T-cell (primary cell): ENCODE measurements around the gene PRTG. TPM values are rescaled to one million over a fixed set of nuclear protein-coding genes. Genes with fewer than 3 reads are reported as not detected.
A peak's percentile ranks its signal among the peaks of the same experiment; 100 is the strongest.
"Not testable (repeated sequence)": the region's sequence is repeated elsewhere in the genome, so short reads cannot be mapped to it uniquely, and the experiment has no call there.

ENCODE experiments used
- ATAC-seq, 4 experiments: fragments of 200-7000 bp in 3 of 4; fragments of 150-1000 bp in 1 of 4; cut with Tn5 transposase; replicated peaks in 1 of 4; 1 replicate in 3 of 4; 2 replicates in 1 of 4; pipeline ENCODE4 v1.10.0; 2021; ENCODE audit warnings: moderate library complexity in 3 of 4, mild to moderate bottlenecking in 2 of 4, moderate number of reproducible peaks in 1 of 4
- CTCF ChIA-PET, 2 donors: fragments of 300-600 bp; sonication (Branson Sonifier 250); formaldehyde crosslinking; loops; one replicate each; lab custom pipeline; 2022; ENCODE audit warnings: antibody characterized with exemption in 2 of 2; lab: Charles Lee
- POLR2A ChIA-PET, 2 donors: fragments of 300-600 bp; sonication (Branson Sonifier 250); formaldehyde crosslinking; loops; one replicate each; lab custom pipeline; 2022; ENCODE audit warnings: antibody characterized with exemption in 2 of 2; lab: Charles Lee
- DNase-seq, 35 experiments: peaks; one replicate each; pipeline versions ENCODE4 v3.0.0 to v3.0.0-alpha.2; 2013 to 2023
- H3K27ac ChIP-seq: one replicate; pipeline ENCODE4 v1.5.1; 2013; ENCODE audit warnings: low read length
- H3K27me3 ChIP-seq, 2 experiments: replicated peaks in 1 of 2; 1 replicate in 1 of 2; 2 replicates in 1 of 2; pipeline versions ENCODE4 v1.6.1 to v1.7.0; 2013; ENCODE audit warnings: low read length in 1 of 2, mixed read lengths in 1 of 2; ENCODE audit not compliant: control insufficient read depth in 2 of 2, insufficient read depth in 2 of 2; ENCODE audit errors: extremely low read depth in 1 of 2
- H3K36me3 ChIP-seq, 2 donors: 1 replicate in 1 of 2; 2 replicates in 1 of 2; pipeline versions ENCODE4 v1.6.1 to v1.7.0; 2013; ENCODE audit warnings: low read length in 1 of 2; ENCODE audit not compliant: control insufficient read depth in 2 of 2, insufficient read depth in 1 of 2; ENCODE audit errors: extremely low read depth in 1 of 2
- H3K4me1 ChIP-seq, 2 experiments: 1 replicate in 1 of 2; 2 replicates in 1 of 2; pipeline versions ENCODE4 v1.6.1 to v1.7.0; 2013; ENCODE audit warnings: low read length in 2 of 2, mixed read lengths in 1 of 2; ENCODE audit not compliant: insufficient read depth in 2 of 2, control insufficient read depth in 1 of 2; ENCODE audit errors: extremely low read depth in 1 of 2
- H3K4me3 ChIP-seq, 2 donors: 1 replicate in 1 of 2; 2 replicates in 1 of 2; pipeline versions ENCODE4 v1.5.1 to v1.7.0; 2013; ENCODE audit warnings: mild to moderate bottlenecking in 2 of 2, low read length in 1 of 2, moderate library complexity in 1 of 2; ENCODE audit not compliant: control insufficient read depth in 1 of 2; ENCODE audit errors: extremely low read depth in 1 of 2
- H3K9me3 ChIP-seq: 2 replicates; pipeline ENCODE4 v1.7.0; 2013
- H3K27ac Mint-ChIP-seq, 2 donors: one replicate each; pipeline ENCODE4 v1.8.0; 2020 to 2021; ENCODE audit warnings: mild to moderate bottlenecking in 2 of 2, mixed read lengths in 2 of 2
- H3K27me3 Mint-ChIP-seq, 2 donors: one replicate each; pipeline ENCODE4 v1.8.0; 2021 to 2022; ENCODE audit warnings: mixed read lengths in 2 of 2
- H3K36me3 Mint-ChIP-seq: one replicate; pipeline ENCODE4 v1.8.0; 2021; ENCODE audit warnings: mixed read lengths
- H3K4me1 Mint-ChIP-seq, 3 donors: one replicate each; pipeline ENCODE4 v1.8.0; 2020 to 2022; ENCODE audit warnings: mixed read lengths in 3 of 3, mild to moderate bottlenecking in 1 of 3
- H3K4me3 Mint-ChIP-seq, 3 donors: one replicate each; pipeline ENCODE4 v1.8.0; 2020 to 2022; ENCODE audit warnings: mild to moderate bottlenecking in 3 of 3, mixed read lengths in 3 of 3, moderate library complexity in 3 of 3
- H3K9me3 Mint-ChIP-seq, 3 donors: one replicate each; pipeline ENCODE4 v1.8.0; 2020 to 2022; ENCODE audit warnings: mixed read lengths in 3 of 3
- WGBS: methylation state at CpG from one replicate; pipeline ENCODE4 v1.1.5; 2013; ENCODE audit warnings: missing lambda C conversion rate; ENCODE audit not compliant: insufficient coverage; 5-methylcytosine and 5-hydroxymethylcytosine counted together
- total RNA-seq, 35 experiments: library from RNA in 6 of 35; stranded (reverse) in 6 of 35; fragments of 120-200 nt in 1 of 35; gene quantifications; one replicate each; pipeline versions ENCODE4 v1.2.1 to v1.2.4 and lab custom pipeline; 2013 to 2026

PRTG gene
- total RNA-seq, 5 donors from 2014 or later (not counting 1 experiment from before 2014, with no cell fraction given) = 0.06 to 0.16 (median 0.09) TPM; not detected in 2

- H3K4me1 ChIP-seq, H3K4me1 Mint-ChIP-seq, H3K9me3 ChIP-seq, CTCF ChIA-PET, H3K36me3 ChIP-seq, ATAC-seq, DNase-seq, H3K4me3 Mint-ChIP-seq, H3K27ac Mint-ChIP-seq, H3K36me3 Mint-ChIP-seq, H3K4me3 ChIP-seq, H3K27me3 ChIP-seq, H3K9me3 Mint-ChIP-seq, H3K27ac ChIP-seq: not testable (repeated sequence)
- peaks cover 3 to 26% of the 10 kb centered on the region in 2 donors for H3K27me3 Mint-ChIP-seq
- 80% methylated on average over 1 of the region's 5 CpGs for WGBS
- POLR2A ChIA-PET = interaction anchor here in 1 of 2 donors (0.6 kb wide), 1 partner anchor 1503 kb away, joined by 5 read pairs; no protein-coding TSS in a partner anchor
Observed at GRCh38 chr15:55753433-55753832, 10.5 kb upstream of the PRTG start.

GRCh38 chr15:55750706-55751105 is 7.8 kb upstream of the PRTG start:
- H3K27me3 Mint-ChIP-seq = peaks cover 0 to 24% of the 10 kb centered on the region in 2 donors
- no peaks in the 10 kb centered on the region for H3K27me3 ChIP-seq
- no peaks in the 10 kb centered on the region for H3K9me3 Mint-ChIP-seq
- no peak overlapping the region for H3K27ac ChIP-seq
- H3K36me3 Mint-ChIP-seq = no peaks in the 10 kb centered on the region
- H3K4me1 ChIP-seq = no peaks in the 10 kb centered on the region
- ATAC-seq = no peak
- no peak overlapping the region for H3K4me3 Mint-ChIP-seq
- H3K4me1 Mint-ChIP-seq = no peaks in the 10 kb centered on the region
- no peak for DNase-seq
- POLR2A ChIA-PET = no interaction called here
- H3K4me3 ChIP-seq = no peak overlapping the region
- CTCF ChIA-PET = interaction anchor here in 1 of 2 donors (1.3 kb wide), 1 partner anchor 24 kb away, joined by 3 read pairs; no protein-coding TSS in a partner anchor
- H3K36me3 ChIP-seq = no peaks in the 10 kb centered on the region
- H3K9me3 ChIP-seq = no peaks in the 10 kb centered on the region
- no peak overlapping the region for H3K27ac Mint-ChIP-seq
- 100% methylated on average over 1 of the region's 2 CpGs for WGBS

GRCh38 chr15:55743729-55744655 is 1.0 kb upstream of the PRTG start:
- no peaks in the 10 kb centered on the region for H3K36me3 Mint-ChIP-seq
- ChIA-PET POLR2A (interaction anchor here in 1 of 2 donors (0.6 kb wide), 1 partner anchor 52 kb away, joined by 13 read pairs; no protein-coding TSS in a partner anchor), CTCF (no interaction called here)
- peaks cover 24 to 32% of the 10 kb centered on the region in 2 donors for H3K27me3 Mint-ChIP-seq
- H3K4me1 Mint-ChIP-seq = peaks cover 0 to 4% (median 4%) of the 10 kb centered on the region in 3 donors
- Histone ChIP-seq H3K36me3 (no peaks in the 10 kb centered on the region), H3K9me3 (no peaks in the 10 kb centered on the region), H3K27me3 (peaks cover 3 to 30% of the 10 kb centered on the region in 2 experiments), H3K4me1 (peaks cover 7 to 16% of the 10 kb centered on the region in 2 experiments), H3K27ac (no peak overlapping the region), H3K4me3 (no peak overlapping the region)
- no peak for DNase-seq
- H3K4me3 Mint-ChIP-seq = peak overlapping the region; percentile 46 to 66 (median 53)
- ATAC-seq = no peak
- no peaks in the 10 kb centered on the region for H3K9me3 Mint-ChIP-seq
- WGBS = 86% methylated on average over 6 of the region's 21 CpGs
- peak overlapping the region in 1 of 2 donors; percentile 14 for H3K27ac Mint-ChIP-seq

- peaks cover 3 to 33% of the 10 kb centered on the region in 2 experiments for H3K27me3 ChIP-seq
- no peak overlapping the region for H3K27ac Mint-ChIP-seq
- CTCF ChIA-PET = no interaction called here
- H3K27ac ChIP-seq = no peak overlapping the region
- no peaks in the 10 kb centered on the region for H3K9me3 Mint-ChIP-seq
- POLR2A ChIA-PET = no interaction called here
- ATAC-seq = peak in 1 of 4 experiments; percentile 20
- peaks cover 30 to 31% of the 10 kb centered on the region in 2 donors for H3K27me3 Mint-ChIP-seq
- H3K4me1 ChIP-seq = peaks cover 7 to 16% of the 10 kb centered on the region in 2 experiments
- peaks cover 0 to 4% (median 4%) of the 10 kb centered on the region in 3 donors for H3K4me1 Mint-ChIP-seq
- DNase-seq = peak in 4 of 35 experiments; percentile 4 to 15 (median 8)
- H3K4me3 Mint-ChIP-seq = peak overlapping the region in 2 of 3 donors; percentile 45 to 51
- no peaks in the 10 kb centered on the region for H3K9me3 ChIP-seq
- H3K4me3 ChIP-seq = peak overlapping the region; percentile 26 to 82
- H3K36me3 ChIP-seq = no peaks in the 10 kb centered on the region
- no peaks in the 10 kb centered on the region for H3K36me3 Mint-ChIP-seq
- under 1% methylated on average over 51 of the region's 52 CpGs for WGBS
Observed at GRCh38 chr15:55742498-55742926, 440 bp downstream of the PRTG start.

GRCh38 chr15:55741833-55742497 is 987 bp downstream of the PRTG start:
- Histone ChIP-seq H3K27ac (no peak overlapping the region), H3K36me3 (no peaks in the 10 kb centered on the region), H3K9me3 (no peaks in the 10 kb centered on the region), H3K4me3 (peak overlapping the region; percentile 26 to 82), H3K27me3 (peaks cover 3 to 33% of the 10 kb centered on the region in 2 experiments), H3K4me1 (peaks cover 7 to 16% of the 10 kb centered on the region in 2 experiments)
- ATAC-seq (peak in 1 of 4 experiments; percentile 62), DNase-seq (peak in 2 of 35 experiments; percentile 8 to 31)
- POLR2A ChIA-PET = no interaction called here
- H3K27ac Mint-ChIP-seq = no peak overlapping the region
- H3K36me3 Mint-ChIP-seq = no peaks in the 10 kb centered on the region
- CTCF ChIA-PET = no interaction called here
- no peak overlapping the region for H3K4me3 Mint-ChIP-seq
- peaks cover 0 to 4% (median 4%) of the 10 kb centered on the region in 3 donors for H3K4me1 Mint-ChIP-seq
- 2% methylated on average over 34 of the region's 34 CpGs for WGBS
- peaks cover 30 to 31% of the 10 kb centered on the region in 2 donors for H3K27me3 Mint-ChIP-seq
- no peaks in the 10 kb centered on the region for H3K9me3 Mint-ChIP-seq
